ENCODE data around the gene PLA2G4B. TPM values are rescaled to one million over a fixed set of nuclear protein-coding genes. Genes with fewer than 3 reads are reported as not detected.

Gene PLA2G4B
- total RNA-seq, 1 donor from 2014 or later = 4.3 TPM

DNA sequence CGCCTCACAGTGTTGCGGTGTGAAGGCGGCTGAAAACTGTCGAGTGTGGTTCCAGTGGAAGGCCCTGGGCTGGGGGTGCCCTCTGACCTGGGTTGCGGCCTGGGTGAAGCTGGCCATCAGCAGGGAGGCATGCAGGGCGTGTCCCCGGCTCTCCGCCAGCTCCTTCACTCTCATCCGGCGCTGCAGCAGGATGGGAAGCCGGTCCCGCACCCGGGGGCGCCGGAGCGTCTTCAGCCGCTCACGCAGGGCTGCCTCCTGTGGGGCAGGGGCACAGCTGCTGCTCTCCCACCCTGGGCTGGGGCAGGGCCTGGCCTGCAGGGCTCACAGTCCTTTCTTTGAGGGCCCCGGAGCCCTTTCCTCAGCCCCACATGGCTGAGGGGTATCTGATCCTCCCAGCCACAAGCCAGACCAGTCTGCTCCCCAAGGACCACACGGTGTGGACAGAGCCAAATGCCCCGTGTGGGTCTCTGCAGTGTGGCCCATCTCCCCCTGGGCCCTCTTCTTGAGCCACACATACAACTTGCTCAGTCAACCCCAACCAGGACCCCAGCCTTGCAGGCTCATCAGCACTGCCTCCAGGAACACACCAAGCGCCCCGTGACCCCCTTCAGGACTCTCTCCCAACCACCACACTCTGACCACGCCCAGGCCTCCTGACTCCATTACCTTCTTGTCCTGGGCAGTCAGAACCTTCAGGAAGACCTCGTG lies 28.4 kb downstream of the PLA2G4B start:
- DNase-seq (ENCODE audit: low spot score) = no peak

GRCh38 chr15:41868321-41868720 lies 29.7 kb downstream of the PLA2G4B start:
- no peak for DNase-seq (ENCODE audit: low spot score)

DNA sequence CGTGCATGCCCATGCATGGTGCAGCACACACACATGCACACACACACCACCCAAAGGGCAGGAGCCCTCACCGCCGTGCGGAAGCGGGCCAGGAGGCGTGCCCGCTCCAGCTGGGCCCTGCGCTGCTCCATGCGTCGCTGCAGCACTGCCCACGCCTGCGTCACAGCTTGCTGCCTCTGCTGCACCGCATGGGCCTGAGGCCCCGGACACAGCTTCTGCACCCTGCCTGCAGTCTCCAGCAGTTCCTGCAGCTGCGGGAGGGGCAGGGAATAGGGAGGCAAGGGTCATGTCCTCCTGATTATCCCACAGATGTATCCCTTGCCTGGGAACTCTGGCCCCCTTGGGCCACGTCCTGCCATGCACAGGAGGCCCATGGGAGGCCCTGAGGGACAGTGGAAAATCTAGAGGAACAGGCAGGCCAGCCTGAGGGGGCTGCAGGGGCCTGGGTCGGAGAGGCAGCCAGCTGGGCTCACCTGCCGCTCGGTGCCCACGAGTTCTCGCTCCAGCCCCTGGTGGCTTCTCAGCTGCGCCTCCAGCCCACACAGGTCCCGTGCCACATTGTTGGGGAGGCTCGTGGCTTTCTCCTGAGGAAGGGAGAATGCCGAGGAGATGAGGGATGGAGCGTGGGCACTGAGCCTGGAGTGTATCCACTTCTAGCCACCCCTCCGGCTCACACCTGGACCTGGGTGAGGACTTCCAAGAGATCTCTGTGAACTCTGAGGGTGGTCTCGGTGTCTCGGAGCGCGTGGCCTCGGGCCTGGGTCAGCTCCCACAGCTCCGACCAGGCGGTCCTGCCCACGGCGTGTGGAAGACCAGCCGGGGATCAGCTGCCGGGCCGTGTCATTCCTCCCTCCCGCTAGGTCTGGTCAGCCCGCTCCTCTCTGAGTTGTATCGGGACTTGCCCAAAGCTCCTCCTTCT lies 31.4 kb downstream of the PLA2G4B start:
- DNase-seq (ENCODE audit: low spot score) = no peak

DNA sequence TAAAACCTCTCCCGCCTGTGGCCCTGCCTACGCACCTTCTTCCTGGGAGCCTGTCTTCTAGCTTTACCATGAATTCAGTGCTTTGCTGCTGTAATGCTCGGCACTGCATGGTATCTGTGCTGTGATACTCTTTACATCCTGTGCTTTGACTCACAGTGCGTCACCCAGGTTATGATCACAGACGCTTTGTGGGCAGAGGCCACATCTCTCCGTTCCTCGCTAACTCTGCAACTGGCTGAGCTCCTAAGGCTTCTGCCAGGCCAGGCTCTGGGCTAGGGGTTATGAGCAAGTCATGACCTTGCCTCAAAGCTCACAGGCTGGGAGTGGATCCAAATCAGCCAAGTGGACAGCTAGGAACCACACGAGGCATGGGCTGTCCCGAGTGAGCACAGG lies 32.0 kb downstream of the PLA2G4B start:
- no peak for DNase-seq (ENCODE audit: low spot score)

DNA sequence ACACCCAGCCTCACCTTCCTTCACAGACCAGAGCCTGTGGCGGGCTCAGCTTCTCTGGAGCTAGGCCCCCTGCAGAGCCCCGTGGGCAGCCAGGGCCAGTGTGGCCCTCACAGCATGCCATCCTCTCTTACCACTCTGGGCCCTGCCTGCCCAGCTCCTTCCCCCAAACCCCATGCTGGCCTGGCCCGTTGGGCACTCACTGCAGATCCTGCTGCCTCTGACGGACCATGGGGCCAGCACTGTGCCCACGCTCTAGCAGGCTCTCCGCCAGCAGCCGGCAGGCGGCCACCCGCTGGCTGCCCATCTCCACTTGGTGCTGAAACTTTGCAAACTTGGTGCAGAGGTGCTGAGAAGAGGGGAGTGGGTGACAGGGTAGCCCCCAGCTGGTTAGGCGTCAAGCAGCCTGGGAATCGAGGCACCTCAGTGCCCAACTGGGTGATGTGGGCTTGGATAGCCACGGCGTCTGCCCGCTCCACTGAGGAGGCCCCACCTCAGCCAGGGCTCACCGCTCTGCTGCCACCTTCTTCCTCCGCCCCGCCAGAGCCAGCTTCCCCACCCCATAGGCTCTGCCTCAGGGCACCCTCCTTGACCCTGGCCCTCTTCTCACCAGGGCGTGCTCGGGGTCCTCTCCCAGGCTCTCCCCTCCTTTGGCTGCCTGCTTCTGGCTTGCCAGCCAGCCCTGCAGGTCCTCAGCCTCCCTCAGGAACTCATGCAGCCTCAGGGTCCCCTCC lies 32.7 kb downstream of the PLA2G4B start:
- DNase-seq (ENCODE audit: low spot score) = no peak

DNA sequence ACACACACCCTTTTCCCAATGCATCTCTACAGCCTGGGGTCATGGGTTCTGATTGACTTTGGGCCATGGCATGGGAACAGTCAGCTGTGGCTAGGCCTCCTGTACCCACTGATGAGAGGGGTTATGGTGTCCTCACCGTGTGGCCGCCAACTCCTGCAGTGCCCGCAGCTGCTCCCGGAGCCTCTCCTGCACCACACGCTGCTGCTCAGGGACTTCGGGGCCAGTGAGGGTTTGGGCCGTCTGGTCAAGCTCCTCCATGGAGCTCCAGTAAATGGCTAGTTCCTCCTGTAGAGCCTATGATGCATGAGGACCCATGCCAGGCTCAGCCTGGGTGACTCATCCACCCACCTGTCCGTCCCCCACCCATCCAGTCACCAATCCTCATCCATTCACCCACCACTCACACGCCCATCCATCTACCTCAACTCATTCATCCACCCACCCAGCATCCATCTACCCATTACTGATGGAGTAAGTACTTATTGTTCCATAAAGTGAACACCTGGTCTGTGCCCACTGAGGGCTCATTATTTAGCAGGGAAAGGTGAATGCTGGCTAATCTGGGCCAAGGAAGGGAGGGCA lies 33.6 kb downstream of the PLA2G4B start:
- DNase-seq (ENCODE audit: low spot score) = no peak

- DNase-seq (ENCODE audit: low spot score) = no peak
These were observed 35.1 kb downstream of the PLA2G4B start for GRCh38 chr15:41873711-41874110.

DNA sequence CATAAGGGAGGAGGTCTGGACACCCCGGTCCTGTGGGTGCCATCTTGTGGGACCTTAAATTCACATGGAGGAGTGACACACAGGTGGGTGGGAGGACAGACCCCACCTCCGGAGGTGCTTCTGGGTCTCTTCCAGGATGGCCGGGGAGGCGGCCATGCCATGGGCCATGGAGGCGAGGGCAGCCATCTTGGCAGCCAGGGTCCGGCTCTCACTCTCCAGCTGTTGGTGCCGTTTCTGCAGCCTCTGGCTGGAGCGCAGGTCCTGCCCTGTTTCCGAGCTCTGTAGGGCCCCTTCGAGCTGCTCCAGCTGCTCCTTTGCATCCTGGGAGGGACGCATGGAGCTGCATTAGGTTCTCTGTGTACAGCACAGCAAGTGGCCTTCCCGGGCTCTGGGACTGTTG lies 36.1 kb downstream of the PLA2G4B start:
- DNase-seq (ENCODE audit: low spot score) = no peak

- no peak for DNase-seq (ENCODE audit: low spot score)
These were observed 37.4 kb downstream of the PLA2G4B start for GRCh38 chr15:41876007-41876406.

DNA sequence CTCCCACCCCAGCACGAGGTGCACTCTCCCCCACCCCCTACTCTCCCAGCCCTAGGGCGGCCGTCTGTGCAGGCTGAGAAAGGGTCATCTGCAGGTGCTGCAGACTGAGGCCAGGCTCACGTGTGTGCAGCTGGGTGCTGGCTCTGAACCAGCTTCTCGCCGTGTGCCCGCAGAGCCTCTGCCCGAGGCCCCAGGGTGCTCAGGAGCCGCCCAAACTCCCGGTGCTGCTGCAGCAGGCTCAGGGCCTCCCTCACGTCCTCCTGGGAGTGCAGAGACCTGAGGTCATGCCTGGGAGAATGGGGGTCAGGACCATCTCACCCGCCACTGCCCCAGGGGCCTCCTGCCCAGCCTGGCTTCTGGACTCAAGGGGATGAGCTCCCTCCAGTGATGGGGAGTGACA lies 38.0 kb downstream of the PLA2G4B start:
- no peak for DNase-seq (ENCODE audit: low spot score)

DNA sequence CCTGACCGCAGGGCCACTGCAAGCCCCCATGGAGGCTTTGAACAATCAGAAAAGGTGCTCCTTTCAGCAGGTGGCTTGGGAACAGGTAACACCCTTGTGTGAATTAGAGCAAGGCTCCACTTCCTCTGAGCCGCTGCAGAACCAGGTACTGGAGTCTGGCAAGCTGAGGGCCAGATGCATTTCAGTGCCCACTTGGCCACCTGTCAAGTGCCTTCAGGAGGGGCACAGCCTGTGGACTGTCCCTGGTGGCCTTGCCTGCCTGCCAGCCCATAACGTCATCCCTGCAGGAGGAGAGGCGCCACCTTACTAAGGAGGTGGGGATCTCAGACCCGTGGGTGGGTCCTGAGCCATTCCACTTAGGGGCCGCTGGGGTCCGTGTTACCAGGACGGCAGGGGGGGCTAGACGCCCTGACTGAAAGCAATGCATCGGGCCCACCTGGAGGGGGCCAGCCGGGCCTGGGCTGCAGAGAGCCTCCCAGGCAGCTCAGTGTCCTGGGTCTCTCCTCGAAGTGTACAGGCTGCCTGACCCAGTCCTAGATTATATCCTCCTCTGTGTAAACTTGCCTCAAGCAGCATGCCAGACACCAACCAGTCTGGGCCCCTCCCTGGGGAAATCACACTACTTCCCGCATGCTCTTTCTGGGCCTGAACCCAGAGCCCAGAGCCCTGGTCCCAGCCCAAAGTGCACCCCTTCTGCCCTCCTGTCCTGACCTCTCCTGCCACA lies 39.1 kb downstream of the PLA2G4B start:
- DNase-seq (ENCODE audit: low spot score) = no peak

DNA sequence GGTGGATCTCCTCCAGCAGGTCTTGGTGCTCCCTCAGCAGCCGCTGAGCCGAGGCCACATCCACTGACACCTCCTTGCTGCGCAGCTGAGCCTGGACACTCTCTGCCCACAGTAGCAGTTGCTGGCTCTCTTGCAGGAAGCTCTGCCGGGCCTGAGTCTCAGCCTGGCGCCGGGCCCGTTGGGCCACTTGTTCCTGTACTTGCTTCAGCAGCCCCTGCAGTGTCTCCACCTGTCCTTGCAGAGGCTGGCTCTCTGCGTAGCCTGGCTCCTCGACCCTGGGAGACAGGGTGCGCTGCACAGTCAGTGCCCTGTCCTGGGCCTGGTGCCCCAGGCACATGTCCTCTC lies 39.7 kb downstream of the PLA2G4B start:
- no peak for DNase-seq (ENCODE audit: low spot score)

DNA sequence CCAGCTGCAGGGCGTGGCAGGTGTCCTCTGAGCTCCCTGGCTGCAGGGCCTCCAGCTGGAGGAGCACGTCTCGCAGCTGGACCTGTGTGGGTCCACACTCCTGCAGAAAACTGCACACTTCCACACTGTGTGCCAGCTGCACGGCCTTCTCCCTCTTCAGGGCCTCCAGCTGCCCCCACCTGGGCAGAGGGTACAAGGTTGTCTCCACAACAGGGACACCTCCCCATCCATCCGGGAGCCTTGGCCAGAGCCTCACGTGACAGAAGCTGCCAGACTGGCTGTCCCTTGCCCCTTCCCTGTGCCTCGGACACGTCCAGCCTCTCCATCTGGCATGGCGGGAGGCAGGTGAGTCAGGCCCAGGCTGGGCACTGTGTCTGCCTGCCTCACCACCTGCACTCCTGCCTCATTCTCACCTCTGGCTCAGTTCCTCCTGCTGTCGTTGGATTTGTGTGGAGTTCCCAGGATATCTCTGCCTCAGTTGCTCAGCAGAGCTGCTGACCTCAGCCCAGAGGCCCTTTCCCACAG lies 40.7 kb downstream of the PLA2G4B start:
- DNase-seq (ENCODE audit: low spot score) = no peak

DNA sequence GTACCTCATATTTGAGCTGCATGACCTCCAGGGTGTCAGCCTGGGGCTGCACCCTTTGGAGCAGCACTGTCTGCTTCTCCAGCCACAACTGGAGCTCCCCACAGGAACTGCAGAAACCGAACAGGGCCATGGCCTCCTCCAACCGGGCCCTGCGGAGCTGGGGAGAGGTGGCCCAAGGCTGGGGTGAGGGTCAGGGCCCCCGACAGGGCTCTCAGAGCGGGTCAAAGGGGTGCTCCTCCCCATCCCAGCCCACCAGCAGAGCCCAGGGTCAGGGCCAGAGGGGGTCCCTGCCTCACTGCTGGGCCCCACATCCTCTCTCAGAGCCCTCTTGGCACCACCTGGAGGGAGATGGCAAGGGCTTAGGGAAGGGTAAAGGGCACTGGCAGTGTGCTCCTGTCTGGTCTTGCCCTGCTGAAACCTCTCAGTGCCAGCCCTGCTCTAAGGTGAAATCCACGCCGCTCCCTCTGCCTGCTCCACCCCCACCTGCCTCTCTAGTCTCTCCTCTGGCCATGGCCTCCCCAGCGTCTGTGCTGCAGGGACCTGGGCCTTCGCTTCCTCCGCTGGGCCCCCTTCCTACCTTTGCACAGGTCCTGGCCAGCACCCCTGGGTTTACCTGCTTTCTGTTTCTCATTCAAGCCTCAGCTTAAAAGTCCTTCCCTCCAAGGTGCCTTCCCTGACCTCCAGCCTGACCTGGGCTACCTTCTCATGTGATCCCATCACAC lies 41.7 kb downstream of the PLA2G4B start:
- no peak for DNase-seq (ENCODE audit: low spot score)

DNA sequence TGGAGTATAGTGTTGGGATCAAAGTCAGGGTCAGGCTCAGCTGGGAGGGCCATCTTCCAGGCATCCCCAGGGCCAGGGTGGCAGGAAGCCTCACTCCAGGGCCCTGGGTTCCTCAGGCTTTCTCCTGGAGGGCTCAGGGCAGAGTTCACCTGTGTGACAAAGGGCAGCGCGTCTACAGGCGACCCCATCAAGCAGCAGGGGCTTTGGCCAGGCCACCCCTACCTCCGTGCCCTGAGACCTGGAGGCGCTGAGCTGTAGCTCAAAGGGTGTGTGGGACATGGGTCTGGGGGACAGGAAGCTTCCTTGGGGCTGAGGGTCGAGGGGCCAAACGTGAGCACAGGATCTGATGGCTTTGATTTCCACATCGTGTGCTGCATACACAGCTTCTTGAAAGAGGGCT lies 42.4 kb downstream of the PLA2G4B start:
- no peak for DNase-seq (ENCODE audit: low spot score)

DNA sequence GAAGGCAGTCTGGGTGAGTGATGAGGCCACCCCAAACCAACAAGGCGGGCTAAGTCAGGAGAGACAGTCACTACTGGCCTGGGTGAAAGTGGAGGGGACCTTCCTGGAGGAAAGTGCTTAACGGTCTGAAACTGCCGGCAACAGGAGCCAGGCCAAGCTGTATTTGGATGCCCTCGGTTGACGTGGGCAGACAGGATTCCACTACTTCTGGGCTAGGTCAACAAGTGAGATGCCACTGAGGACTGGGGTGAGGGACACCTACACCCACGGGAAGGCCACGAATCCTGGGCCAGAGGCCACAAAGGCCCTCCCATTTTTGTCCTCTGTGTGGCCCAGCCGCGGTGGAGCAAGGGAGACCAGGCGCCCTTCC lies 42.9 kb downstream of the PLA2G4B start:
- no peak for DNase-seq (ENCODE audit: low spot score)

GRCh38 chr15:41881920-41882688 lies 43.5 kb downstream of the PLA2G4B start:
- DNase-seq (ENCODE audit: low spot score) = no peak

DNA sequence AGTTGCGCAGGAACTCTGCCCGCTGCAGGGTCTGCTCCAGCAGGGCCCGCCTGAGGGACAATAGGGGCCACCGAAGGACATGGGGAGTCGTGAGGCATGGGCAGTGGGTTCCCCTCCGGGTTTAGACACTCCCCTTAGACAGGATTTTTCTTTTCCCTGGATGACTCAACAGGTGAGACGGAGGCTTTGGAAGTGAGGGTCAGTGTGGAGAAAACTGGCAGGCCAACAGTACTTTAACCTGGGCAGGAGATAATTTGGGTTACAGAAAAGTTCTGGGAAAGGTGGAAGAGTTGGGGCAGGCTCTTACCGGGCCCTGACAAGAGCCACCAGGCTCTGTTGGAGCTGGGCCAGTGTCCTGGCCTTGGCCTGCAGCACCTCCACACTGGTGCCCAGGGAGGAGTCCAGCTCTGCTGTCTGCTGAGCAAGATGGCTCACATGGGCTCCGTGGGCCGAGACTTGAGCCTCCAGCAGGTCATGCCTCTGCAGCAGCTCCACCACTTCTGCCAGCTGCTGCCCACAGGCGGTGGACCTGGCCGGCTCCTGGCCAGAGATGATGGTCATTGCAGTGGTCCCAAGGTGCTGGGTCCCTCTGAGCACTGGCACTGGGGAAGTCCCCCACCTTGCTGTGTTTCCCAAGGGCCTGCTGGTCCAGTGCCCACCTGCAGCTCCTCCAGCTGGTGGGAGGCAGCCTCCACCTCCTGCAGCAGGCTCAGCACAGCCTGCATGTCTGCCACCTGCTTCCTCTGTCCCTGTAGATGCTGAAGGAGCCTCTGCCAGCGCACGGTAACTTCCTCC lies 44.2 kb downstream of the PLA2G4B start:
- DNase-seq (ENCODE audit: low spot score) = no peak

- no peak for DNase-seq (ENCODE audit: low spot score)
These were observed 44.8 kb downstream of the PLA2G4B start for GRCh38 chr15:41883484-41883825.
